Measurements from ENCODE around the gene MAB21L2.
"Not testable (repeated sequence)": the region's sequence is repeated elsewhere in the genome, so short reads cannot be mapped to it uniquely, and the experiment has no call there.

The MAB21L2 gene

DNA sequence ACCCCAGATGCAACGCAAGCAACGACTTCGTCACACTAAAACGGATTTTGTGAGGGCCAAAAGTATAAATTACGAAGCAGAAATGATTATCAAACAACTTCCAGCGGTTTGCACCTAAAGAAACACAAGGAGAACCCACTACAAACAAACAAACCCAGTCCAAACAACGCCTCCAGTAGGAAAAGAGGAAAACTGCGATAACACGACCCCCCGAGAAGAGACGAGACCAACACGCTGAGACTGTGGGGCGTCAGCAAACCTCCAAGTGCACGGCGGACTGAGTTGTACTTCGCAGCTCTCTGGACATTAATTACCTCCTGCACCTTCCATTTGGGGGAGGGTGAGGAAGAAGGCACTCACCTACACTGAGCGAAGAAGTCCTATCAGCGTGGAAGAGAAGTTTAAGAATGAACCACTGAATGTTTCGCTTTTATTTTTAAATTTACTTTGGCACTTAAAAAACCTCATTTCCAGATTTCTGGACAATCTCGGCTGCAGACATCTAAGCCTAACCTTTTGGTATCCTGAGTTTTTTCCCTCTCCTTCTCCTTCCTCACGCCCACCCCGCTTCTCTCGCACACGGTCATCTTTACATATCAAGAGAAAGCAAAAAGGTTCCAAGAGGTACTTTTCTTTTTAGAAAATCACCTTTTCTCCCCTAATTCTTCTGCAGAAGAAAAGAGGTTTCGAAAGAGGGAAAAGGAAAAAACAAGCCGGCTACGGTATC, at the start of gene MAB21L2:
Gene MAB21L2 (plus strand): TSS at position 6 of the 727 bp plus-strand sequence. CDS start 879 bp downstream, outside the sequence.
- no peak for DNase-seq (ENCODE audit: low read depth in 2 of 2)

DNA sequence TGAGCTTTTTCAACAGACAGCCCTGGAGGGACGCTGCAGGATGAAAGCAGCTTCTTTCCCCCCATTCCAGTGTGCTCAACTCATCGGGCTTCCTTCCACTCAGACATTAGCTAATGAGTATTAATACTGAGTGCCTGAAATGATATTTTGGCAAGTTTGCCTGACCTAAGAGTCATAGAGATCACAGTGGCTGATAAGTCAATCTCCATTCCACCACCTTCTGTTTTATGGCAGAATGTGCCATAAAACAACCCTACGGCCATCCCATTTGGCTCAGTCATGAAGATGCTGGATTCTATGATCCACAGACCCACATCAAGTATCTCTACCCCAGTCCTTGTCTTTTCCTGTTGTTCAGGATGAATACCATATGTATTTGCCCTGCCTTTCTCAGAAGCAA, 48.3 kb upstream of the MAB21L2 start:
- no peak for DNase-seq (ENCODE audit: low read depth in 2 of 2)

DNA sequence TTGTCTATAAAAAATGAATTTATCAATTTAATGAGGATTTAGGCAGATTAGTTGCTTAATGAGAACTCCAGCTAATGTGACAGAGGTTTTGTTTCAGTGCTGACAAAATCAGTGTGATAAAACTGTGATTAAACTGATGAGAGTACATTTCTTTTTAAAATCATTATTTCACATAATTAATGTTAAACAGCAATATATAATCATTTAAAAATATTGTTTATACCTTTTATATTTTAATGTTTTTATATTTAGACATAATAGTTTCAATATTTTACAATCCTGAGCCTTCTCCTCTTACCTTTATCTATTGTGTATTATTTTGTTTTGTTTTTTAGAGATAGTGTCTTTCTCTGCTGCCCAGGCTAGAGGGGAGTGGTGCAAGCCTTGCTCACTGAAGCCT, 47.1 kb upstream of the MAB21L2 start:
- no peak for DNase-seq (ENCODE audit: low read depth in 2 of 2)

DNA sequence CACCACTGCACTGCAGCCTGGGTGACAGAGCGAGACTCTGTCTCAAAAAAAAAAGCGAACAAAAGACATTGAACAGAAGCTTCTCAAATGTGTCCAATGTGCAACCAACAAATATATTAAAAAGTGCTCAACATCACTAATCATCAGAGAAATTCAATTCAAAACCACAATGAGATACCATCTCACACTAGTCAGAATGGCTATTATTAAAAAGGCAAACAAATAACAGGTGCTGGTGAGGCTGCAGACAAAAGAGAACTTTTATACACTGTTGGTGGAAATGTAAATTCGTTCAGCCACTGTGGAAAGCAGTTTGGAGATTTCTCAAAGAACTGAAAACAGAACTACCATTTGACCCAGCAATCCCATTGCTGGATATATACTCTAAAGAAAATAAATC, 44.0 kb upstream of the MAB21L2 start:
- not testable (repeated sequence) for DNase-seq (ENCODE audit: low read depth in 2 of 2)

DNA sequence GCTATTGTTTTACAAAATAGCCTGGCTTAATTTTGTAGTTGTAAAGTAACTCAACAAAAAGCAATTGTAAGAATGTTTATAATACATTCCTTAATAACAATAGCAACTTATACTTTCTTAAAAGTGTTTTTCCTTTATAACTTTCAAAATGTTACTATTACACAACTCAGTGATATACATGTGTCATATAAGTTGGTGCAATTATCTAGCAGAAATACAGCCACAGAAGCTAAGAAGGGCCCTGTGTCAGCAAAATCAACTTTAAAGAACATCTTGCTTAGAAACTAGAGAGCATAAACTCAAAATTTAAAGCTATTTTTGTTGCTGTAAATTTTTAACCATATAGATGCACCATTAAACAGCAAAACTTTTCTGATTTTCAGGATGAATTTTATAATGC, 41.4 kb upstream of the MAB21L2 start:
- no peak for DNase-seq (ENCODE audit: low read depth in 2 of 2)

DNA sequence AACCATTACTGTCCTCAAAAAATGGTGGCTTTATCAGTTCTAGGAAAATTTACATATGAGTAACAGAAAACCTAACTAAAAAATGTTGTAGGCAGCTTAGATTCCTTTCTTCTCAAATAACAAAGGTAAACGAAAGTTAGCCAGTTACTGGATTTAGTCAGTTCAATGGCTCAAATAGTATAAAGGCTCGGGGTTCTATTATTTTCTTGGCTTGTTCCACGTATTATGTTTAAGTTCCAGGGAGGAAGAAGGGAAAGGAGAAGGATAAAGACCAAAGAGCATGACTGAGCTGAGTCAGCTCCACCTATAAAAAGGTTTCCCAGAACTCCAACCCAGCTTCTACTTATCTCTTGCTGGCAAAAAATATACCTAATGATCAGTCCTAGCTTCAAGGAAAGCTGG, 41.0 kb upstream of the MAB21L2 start:
- no peak for DNase-seq (ENCODE audit: low read depth in 2 of 2)

DNA sequence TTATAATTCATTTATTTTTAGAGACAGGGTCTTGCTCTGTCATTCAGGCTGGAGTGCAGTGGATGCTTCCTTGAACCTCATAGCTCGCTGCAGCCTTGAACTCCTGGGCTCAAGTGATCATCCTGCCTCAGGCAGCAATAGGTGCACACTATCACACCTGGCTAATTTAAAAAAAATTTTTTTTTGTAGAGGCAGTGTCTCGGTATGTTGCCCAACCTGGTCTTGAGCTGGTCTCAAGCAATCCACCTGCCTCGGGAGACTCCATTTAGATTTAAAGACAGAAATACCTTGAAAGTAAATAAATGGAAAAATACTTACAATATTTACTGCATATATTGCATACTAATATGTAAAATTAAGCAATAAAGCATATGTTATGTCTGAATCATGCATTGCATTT, 40.3 kb upstream of the MAB21L2 start:
- no peak for DNase-seq (ENCODE audit: low read depth in 2 of 2)

DNA sequence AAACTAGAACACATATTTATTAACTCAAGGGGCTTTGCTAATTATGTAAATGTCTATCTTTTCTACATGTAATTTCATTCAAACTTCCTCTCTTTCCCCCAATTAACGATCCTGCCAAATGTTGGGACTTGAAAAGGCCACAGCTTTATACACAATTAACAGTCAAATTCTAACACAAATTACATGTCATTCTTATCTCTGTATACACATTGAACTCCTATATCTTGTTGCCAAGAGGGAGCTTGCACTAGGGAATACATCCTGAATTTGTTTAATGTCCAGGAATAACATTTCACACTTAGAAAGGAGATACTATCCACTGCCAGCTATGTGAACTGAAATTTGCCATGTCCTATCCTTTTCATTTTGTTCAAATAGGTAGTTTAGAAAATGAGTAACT, 38.9 kb upstream of the MAB21L2 start:
- no peak for DNase-seq (ENCODE audit: low read depth in 2 of 2)

DNA sequence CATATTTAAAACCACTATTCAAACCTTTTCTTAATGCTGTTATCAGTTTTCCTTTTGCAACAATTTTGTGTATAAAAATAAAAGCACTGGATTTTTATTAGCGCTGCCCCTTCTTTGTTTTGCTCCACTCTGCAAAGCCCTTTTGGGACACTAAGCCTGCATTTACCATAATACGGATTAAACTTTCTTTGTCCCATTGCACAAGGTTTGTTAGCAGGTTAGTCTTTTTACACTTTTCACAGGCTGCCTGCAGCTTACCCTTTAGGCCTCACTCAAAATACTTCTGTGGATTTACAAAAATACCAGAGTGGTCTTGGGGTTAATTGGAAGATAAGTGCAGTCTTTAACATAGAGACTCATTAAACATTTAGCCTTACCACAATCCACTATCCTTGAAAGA, 35.7 kb upstream of the MAB21L2 start:
- no peak for DNase-seq (ENCODE audit: low read depth in 2 of 2)

DNA sequence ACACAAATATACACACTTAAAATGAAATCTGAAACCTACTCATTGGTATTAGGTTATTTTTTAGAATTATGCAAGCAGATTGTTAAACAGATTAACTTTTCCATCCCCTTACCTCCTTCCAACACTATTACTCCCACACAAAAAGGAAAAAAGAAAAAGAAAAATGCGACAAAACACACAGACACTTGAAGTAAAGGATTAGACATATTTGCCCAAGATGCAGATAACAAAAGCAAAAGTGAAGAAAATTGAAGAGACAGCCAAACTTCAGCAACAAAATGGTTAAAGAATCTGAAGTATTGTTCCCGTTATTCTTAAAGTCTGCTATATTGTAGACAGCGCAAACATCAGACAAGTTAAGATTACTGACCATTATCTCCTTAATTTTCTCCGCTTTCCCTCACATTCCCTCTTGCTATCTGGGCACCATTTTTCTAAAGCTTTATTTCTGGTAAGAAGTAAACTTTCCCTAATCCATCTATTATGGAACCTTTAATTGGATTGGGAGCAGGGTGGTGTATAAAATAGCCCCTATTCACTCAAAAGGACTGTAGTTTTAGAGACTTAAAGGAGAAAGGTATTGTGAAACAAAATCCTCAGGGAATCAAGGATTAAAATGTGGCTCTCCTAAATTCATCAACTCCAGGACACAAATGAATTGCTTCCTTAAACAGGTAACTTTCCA, 34.7 kb upstream of the MAB21L2 start:
- DNase-seq (ENCODE audit: low read depth in 2 of 2), result no peak

DNA sequence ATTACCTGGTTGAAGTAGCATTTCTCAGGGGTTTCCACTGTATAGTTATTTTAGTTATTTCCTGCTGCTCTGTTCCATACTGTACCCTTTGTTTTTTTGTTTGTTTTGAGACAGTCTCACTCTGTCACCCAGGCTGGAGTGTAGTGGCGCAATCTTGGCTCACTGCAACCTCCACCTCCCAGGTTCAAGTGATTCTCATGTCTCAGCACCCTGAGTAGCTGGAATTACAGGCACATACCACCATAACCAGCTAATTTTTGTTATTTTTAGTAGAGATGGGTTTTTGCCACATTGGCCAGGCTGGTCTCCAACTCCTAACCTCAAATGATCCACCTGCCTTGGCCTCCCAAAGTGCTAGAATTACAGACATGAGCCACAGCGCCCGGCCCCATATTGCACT, 24.1 kb upstream of the MAB21L2 start:
- DNase-seq (ENCODE audit: low read depth in 2 of 2), result not testable (repeated sequence)

DNA sequence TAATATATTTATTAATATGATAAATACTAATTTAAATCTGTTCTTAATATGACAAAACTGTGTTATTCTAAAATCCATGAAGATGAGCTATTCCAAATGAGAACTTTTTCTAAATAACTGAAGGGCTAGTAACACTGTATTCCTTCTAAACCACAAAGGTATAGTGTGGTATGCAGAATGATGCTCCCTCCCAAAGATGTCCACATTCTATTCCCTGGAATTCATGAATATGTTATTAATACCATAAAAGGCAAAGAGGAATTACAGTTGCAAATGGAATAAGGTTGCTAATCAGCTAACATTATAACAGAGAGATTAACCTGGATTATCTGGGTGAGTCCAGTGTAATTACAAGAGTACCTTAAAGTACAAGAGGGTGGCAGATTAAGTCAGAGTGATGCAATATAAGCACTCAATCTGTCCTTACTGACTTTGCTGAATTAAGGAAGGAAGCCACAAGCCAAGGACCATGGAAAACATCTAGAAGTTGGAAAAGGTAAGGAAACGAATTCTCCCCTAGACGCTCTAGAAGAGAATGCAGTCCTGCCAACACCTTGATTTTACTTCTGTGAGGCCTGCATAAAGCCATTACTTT, 20.7 kb upstream of the MAB21L2 start:
- DNase-seq (ENCODE audit: low read depth in 2 of 2), result no peak

DNA sequence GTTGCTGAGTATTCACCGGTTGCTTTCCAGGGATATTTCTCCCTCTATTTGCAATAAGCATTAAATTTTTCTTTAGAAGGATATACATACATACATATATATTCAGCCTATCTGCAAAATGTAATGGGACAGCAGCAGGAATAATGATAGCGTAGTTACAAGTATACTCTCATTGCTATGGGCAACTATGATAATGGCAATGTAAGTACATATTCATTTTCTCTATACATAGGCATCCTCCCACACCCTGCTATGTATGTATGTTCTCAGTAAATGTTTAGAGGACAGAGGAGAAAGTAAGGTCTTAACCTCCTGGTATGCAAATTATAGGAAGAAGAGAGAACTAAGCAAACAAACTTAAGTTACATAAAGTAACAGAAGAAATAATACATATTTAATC, 19.7 kb upstream of the MAB21L2 start:
- DNase-seq (ENCODE audit: low read depth in 2 of 2), result no peak

DNA sequence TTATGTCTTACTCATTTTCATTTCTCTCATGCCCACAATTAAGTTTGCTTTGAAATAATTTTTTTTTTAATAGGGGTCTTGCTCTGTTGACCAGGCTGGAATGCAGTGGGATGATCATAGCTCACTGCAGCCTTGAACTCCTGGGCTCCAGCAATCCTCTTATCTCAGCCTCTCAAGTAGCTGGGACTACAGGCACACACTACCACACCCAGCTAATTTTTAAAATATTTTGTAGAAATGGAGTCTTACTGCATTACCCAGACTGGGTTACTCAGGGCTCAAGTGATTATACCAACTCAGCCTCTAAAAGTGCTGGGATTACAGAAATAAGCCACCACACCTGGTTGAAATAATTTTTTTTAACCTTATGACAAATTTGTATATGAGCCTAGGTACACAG, 19.2 kb upstream of the MAB21L2 start:
- DNase-seq (ENCODE audit: low read depth in 2 of 2), result no peak

DNA sequence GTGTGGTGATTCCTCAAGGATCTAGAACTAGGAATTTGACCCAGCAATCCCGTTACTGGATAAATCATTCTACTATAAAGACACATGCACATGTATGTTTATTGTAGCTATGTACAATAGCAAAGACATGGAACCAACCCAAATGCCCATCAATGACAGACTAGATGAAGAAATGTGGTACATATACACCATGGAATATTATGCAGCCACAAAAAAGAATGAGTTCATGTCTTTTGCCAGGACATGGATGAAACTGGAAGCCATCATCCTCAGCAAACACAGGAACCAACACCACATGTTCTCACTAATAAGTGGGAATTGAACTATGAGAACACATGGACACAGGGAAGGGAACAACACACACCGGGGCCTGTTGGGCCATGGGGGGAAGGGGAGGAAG, 17.0 kb upstream of the MAB21L2 start:
- not testable (repeated sequence) for DNase-seq (ENCODE audit: low read depth in 2 of 2)

DNA sequence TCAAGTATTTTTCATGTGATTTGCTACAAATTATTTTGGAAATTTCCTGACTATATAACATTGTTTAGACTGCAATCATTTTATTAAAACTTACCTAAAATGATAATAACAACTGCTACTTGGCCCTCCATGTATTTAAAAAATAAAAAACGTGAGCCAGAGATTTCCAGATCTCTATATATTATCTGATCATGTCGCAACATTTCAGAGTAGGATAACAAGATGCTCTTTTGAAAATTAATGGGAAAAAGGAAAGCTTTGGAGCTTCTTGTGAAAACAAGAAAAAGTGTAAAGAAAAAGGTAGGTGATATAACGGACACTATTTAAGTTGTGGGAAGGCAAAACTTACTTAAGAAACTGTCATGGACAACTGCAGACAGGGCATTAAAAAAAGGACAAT, 14.9 kb upstream of the MAB21L2 start:
- DNase-seq (ENCODE audit: low read depth in 2 of 2), result no peak

DNA sequence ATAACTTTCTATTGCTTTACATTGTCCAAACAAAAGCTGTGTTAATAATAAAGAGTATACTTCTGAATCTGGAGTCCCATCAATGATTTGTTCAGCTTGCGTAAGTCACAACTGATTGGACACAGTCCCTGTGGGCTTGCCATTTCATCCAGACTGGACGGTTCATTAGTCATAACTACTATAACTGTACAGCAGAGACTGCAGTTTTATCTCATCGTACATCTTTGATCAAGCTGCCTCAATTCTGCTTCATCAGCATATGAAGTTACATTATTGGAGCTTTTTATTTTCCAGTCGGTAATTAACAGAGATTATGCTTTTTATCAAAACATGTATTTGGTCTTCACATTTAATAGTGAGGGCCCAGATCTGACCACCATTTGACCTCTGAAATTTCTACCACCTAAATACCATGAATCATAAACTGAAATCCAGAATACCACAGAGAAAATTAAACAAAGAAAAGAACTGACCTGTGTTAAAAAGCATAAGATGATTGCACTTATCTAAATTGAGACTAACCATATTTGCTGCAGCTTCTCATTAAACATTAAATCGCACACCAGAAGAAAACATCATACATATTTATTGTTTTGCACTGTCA, 12.5 kb upstream of the MAB21L2 start:
- no peak for DNase-seq (ENCODE audit: low read depth in 2 of 2)

DNA sequence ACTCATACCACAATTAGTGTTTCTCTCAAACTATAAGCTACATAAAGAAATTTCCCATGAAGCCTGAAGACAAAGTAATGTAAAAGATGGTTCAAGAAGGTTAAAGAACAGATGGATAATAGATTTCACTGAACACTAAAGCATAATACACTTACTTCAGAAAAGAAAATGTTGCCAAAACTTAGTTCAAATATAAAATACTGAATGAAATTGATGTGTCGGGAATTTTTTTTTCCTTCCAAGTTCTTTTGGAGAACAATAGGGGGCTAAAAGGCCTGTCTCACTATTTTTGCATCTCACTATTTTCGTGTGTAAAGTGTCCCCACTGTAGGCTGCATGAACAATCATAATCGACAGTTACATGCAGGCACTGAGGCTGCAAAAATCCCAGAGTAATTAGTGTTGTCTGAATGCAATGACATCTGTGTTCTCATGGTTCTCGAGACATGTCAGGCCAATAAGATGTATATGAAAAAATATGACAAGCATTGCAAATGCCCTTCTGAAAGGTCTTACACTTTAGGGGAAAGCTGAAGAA, 11.9 kb upstream of the MAB21L2 start:
- no peak for DNase-seq (ENCODE audit: low read depth in 2 of 2)

DNA sequence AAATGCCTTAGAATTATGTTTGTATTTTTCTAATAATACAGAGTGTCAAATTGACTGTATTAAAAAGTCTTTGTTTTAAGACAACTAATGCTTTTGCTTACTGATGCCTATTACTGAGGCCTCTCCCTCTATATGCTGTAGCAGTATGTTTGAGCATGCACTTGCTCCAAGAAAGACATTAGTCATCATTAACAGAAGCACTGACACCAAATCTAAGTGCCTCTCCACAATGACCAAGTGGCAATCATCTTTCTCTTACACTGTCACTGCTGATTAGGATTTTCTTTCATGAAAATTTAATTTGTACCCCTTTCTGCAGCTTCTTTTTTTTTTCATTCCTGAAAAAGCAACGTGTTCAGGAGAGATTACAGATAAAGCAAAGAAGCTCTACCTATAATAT, 11.1 kb upstream of the MAB21L2 start:
- DNase-seq (ENCODE audit: low read depth in 2 of 2), result no peak

DNA sequence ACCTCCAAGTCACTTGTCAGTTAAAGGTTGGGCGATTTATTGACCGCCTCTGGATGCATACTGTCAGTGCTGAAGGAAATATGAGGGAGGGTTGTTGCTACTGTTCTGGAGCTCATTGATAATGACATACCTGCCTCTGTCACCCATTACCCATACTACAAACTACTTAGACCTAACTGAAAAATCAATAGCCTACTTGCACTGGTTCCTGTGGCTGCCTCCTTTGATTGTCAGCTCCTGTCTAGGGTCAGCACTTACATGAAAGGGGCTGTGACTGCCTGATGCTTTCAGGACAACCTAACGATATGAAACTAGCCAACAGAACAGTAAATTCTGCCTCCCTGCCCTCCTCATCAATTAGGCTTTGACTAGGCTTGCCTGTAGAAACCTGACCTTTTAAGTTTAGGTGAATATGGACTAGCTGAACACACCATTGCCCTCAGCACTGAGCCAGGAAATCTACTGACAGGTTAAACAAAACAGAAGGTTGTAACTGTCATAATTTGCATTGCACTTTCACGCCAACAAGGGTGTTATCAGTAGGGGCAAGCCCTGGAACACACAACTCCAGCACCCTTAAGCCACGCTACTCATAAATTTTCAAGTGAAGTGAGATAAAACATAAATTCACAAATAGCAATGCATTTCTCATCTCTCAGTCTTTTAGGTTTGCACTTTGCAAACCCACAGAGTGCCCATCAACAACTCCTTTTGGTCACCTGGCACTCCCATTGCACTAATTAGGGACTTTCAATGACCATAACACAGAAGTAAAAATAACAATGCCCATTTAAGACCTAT, 9.0 kb upstream of the MAB21L2 start:
- DNase-seq (ENCODE audit: low read depth in 2 of 2), result no peak

DNA sequence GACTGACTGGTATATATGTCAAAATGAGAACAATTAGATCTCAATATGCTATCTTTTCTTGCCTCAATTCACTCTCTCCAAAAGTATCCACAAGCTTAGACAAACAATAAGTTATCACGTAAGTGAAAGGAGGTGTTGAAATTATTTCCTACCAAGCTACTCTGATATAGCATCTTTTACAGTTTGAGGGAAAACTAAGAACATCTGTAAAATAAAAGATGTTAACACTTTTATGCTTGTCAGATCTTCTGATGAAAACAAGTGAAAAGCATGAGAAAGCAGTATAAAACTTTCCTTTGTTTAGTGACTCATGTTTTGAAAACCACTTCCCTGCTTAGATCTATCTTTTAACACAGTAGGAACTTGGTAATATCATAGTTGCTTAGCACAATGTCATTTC, 8.4 kb upstream of the MAB21L2 start:
- no peak for DNase-seq (ENCODE audit: low read depth in 2 of 2)

DNA sequence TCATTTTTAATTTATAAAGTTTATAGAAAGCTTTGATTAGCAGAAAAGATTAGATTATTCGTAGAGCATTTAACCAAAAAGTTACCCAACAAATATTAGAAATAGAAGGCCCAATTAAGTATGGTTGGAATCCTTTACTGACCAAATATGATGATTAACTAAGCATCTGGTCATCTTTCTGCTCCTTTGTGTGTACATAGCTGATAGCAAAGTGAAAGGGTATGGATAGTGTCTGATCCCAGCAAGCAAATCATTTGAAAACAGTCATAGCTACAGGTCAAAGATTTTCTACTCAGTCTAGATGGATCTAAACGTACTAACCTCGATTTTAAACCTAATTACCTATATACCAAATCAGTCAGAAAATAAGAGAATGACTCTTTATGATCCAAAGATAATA, 7.3 kb upstream of the MAB21L2 start:
- DNase-seq (ENCODE audit: low read depth in 2 of 2), result no peak

Measured in fibroblast of skin of left biceps (primary cell).